ENCODE data around the gene NET1. TPM values are rescaled to one million over a fixed set of nuclear protein-coding genes. Genes with fewer than 3 reads are reported as not detected.
"Not testable (repeated sequence)": the region's sequence is repeated elsewhere in the genome, so short reads cannot be mapped to it uniquely, and the experiment has no call there.

NET1 gene, protein sequence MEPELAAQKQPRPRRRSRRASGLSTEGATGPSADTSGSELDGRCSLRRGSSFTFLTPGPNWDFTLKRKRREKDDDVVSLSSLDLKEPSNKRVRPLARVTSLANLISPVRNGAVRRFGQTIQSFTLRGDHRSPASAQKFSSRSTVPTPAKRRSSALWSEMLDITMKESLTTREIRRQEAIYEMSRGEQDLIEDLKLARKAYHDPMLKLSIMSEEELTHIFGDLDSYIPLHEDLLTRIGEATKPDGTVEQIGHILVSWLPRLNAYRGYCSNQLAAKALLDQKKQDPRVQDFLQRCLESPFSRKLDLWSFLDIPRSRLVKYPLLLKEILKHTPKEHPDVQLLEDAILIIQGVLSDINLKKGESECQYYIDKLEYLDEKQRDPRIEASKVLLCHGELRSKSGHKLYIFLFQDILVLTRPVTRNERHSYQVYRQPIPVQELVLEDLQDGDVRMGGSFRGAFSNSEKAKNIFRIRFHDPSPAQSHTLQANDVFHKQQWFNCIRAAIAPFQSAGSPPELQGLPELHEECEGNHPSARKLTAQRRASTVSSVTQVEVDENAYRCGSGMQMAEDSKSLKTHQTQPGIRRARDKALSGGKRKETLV
- total RNA-seq, result 15.6 TPM
- long read RNA-seq, transcript NET1-201 (12 exons, 3,402 nt), result major isoform, 5 of 15 reads
- long read RNA-seq, transcript NET1-202 (10 exons, 3,253 nt), result major isoform, 5 of 15 reads
- long read RNA-seq, partial matches to known transcripts, result 5 of 15 reads
- long read RNA-seq, other reads (novel, unspliced or antisense), result 0 of 15 reads

DNA sequence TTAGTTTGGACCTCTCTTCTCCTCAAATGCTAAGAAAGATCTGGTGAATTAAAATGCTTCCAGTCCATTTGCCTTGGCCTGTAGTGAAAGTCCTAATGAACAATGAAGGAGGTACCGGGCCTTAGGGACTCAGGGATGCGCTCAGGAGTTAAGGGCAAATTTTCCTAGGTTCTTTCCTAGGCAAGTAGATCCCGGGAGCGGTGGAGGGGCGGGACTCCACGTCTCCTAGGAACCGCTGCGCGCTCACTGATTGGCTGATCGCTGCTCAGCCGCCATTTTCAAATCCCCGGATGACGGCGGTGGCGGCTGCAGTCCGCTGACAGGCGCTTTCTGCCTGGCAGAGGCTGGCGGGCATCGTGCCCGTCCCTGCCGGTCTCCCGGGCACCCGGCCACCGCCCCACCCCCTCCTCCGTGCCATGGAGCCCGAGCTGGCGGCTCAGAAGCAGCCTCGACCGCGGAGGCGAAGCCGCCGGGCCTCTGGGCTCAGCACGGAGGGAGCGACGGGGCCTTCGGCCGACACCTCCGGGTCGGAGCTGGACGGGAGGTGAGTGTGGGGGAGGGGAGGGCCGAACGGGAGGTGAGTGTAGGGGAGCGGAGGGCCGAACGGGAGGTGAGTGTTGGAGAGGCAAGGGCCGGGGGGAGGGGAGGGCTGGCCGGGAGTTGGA, at the start of gene NET1:
NET1 (plus strand) TSS at position 281 of the 665 bp plus-strand sequence; CDS start at position 417, 136 bp downstream.
- DNase-seq (peak; percentile 92), ATAC-seq (ENCODE audit: poor library complexity) (peak; percentile 98)
- intact Hi-C loops (cut with DNase I), result no loop called here

GRCh38 chr10:5362873-5363272, 49.5 kb upstream of the NET1 start:
- ATAC-seq (ENCODE audit: poor library complexity) (no peak), DNase-seq (no peak)
- intact Hi-C loops (cut with DNase I), result no loop called here

DNA sequence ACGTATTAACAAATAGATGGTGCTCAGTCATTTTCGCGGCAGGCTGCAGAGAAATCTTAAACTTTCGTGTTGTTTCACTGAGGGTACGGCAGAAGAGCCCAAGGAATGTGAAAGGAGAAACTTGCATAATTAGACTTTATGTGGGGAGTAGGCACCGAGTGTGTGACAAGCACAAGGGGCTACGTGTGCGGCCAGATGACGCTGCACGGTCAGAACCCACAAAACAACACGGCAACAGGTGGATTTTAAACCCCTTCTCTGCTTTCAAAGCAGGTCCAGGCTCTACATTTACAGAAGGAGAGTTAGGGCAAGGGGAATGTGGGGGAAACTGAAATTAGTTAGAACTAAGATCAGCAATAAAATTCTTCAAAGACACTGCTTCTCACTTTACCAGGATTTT, 48.0 kb upstream of the NET1 start:
- ATAC-seq (ENCODE audit: poor library complexity) (no peak), DNase-seq (no peak)
- intact Hi-C loops (cut with DNase I), result no loop called here

GRCh38 chr10:5364890-5365338, 47.4 kb upstream of the NET1 start, which contains the start of gene UCN3:
UCN3 (plus strand) TSS chr10:5364966; CDS start chr10:5373721, 8,755 bp downstream.
- DNase-seq, result no peak
- intact Hi-C loops (cut with DNase I), result no loop called here

GRCh38 chr10:5365928-5366327, 46.4 kb upstream of the NET1 start:
- ATAC-seq (ENCODE audit: poor library complexity) (no peak), DNase-seq (no peak)
- intact Hi-C loops (cut with DNase I), result no loop called here

More at GRCh38 chr10:5364890-5365338, 47.4 kb upstream of the NET1 start, which contains the start of gene UCN3:
- ATAC-seq (ENCODE audit: poor library complexity), result no peak

DNA sequence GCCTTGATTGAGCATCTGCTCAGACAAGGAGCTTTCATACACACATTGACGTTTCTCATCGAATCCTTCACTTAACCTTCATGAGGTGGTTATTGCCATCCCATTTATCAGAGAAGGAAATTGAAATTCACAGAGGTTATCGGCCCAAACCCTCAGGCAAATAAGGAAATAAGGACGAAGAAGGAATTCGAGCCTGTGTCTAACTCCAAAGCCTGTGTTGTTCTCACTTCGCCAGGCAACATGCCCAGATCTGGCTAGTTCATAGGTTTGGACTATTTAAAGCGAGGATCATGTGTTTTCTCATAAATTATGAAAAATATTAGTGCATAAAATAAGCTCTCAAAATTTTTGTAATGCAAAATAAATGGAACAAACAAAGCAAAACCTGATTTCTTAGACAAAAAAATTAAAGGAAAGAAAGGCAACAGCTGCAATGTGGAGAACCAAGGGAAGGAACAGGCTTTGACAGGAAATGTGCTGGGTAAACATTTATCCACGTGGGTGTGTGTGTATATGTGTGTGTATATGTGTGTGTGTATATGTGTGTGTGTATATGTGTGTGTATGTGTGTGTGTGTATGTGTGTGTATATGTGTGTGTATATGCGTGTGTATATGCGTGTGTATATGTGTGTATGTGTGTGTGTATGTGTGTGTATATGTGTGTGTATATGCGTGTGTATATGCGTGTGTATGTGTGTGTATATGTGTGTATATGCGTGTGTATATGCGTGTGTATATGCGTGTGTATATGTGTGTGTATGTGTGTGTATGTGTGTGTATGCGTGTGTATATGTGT, 42.8 kb upstream of the NET1 start:
- DNase-seq (no peak), ATAC-seq (ENCODE audit: poor library complexity) (no peak)

DNA sequence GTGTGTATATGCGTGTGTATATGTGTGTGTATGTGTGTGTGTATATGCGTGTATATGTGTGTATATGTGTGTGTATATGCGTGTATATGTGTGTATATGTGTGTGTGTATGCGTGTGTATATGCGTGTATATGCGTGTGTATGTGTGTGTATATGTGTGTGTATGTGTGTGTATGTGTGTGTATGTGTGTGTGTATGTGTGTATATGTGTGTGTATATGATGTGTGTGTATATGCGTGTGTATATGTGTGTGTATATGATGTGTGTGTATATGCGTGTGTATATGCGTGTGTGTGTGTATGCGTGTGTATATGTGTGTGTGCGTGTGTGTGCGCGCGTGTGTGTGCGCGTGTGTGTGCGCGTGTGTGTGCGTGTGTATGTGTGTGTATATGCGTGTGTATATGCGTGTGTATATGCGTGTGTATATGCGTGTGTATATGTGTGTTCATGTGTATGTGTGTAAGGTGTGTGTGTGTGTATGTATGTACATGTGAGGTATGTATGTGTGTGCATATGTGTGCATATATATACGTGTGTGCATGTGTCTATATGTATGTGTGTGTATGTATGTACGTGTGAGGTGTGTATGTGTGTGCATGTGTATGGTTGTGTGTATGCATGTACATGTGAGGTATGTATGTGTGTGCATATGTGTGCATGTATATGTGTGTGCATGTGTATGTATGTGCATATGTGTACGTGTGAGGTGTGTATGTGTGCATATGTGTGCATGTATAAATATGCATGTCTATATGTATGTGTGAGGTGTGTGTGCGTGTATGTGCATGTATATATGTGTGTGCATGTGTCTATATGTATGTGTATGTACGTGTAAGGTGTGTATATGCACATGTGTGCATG, 41.6 kb upstream of the NET1 start:
- intact Hi-C loops (cut with DNase I), result no loop called here
- ATAC-seq (ENCODE audit: poor library complexity) (no peak), DNase-seq (no peak)

More for the DNA sequence above, 42.8 kb upstream of the NET1 start:
- intact Hi-C loops (cut with DNase I), result no loop called here

GRCh38 chr10:5373307-5373706, 39.0 kb upstream of the NET1 start:
- no peak for ATAC-seq (ENCODE audit: poor library complexity)
- intact Hi-C loops (cut with DNase I), result no loop called here
- DNase-seq, result no peak

GRCh38 chr10:5373891-5374611, 38.3 kb upstream of the NET1 start:
- intact Hi-C loops (cut with DNase I), result no loop called here
- ATAC-seq (ENCODE audit: poor library complexity) (no peak), DNase-seq (no peak)

- ATAC-seq (ENCODE audit: poor library complexity) (no peak), DNase-seq (no peak)
- intact Hi-C loops (cut with DNase I), result no loop called here
These were observed 35.9 kb upstream of the NET1 start for GRCh38 chr10:5376450-5376849.

- ATAC-seq (ENCODE audit: poor library complexity); DNase-seq; intact Hi-C loops (cut with DNase I): not testable (repeated sequence)
These were observed 33.2 kb upstream of the NET1 start for GRCh38 chr10:5379202-5379601.

DNA sequence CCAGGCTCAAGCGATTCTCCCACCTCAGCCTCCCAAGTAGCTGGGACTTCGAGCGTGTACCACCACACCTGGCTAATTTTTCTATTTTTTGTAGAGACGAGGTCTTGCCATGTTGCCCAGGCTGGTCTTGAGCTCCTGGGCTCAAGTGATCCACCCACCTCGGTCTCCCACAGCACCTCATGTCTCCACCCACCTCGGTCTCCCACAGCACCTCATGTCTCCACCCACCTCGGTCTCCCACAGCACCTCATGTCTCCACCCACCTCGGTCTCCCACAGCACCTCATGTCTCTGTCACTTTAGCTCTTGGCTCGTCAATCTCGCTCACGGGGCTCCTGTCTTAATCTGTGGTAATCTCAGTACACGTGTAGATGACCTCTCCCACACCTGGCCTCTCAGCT, 32.0 kb upstream of the NET1 start:
- DNase-seq; ATAC-seq (ENCODE audit: poor library complexity); intact Hi-C loops (cut with DNase I): not testable (repeated sequence)

- intact Hi-C loops (cut with DNase I), result no loop called here
- no peak for ATAC-seq (ENCODE audit: poor library complexity)
- DNase-seq, result no peak
These were observed 31.2 kb upstream of the NET1 start for GRCh38 chr10:5381187-5381586.

DNA sequence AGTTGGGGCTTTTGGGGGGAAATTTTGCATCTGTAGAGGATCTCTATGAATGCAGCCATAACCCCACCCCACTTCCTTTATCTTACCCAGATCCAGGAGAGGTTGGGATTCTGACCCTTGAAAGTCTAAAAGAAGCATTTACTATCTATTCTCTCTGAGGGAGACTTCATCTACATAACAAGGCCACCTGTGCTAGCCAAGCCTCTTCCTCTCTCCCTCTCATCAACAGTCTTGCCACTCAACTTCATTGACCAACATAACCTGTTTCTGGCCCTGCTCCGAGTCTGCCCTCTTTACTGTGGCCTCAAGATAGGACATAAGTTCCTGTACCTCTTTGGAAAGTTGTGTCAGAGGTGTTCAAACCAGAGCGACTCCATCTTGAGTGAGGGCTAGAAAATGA, 27.1 kb upstream of the NET1 start:
- no peak for ATAC-seq (ENCODE audit: poor library complexity)
- intact Hi-C loops (cut with DNase I), result no loop called here
- DNase-seq, result no peak

DNA sequence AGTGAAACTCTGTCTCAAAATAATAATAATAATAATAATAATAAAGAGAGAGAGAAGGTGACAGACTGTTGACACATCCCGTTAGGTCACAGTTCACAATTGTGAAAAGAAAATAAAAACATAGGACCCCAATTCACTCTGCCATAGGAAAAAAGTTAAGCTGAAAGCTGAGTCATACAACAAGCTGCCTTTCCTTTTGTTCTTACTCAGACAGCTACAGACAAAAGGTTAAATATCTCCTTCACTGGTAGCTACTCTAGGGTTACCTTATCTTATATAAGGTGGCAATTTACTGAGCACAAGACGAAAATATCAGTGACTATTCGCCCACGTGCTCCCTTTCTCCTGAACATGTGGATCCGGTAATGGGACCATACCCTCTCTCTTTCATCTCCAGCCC, 25.2 kb upstream of the NET1 start:
- ATAC-seq (ENCODE audit: poor library complexity) (no peak), DNase-seq (no peak)
- intact Hi-C loops (cut with DNase I), result no loop called here

DNA sequence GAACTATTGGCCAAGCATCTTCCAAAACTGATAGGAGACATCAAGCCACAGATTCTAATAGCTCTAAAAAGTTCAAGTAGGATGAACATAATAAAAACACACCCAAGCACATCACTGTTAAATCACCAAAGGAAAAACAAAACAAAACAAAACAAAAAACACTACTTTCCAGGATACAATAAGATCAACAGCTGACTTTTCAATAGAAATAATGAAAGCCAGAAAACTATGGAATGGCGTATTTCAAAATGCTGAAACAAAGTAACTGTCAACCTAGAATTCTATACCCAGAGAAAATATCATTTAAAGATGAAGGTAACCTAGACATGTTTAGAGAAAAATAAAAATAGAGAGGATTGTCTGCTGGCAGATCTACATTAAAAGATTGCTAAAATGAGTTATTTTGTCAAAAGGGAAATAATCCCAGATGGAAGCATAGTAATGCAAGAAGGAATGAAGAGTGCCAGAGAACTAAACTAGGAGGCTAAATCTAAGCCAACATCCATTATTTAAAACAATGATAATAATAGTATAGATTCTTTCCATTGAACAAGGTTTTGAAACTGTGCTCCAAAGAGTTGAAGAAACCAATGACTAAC, 21.7 kb upstream of the NET1 start:
- no peak for ATAC-seq (ENCODE audit: poor library complexity)
- intact Hi-C loops (cut with DNase I), result no loop called here
- DNase-seq, result no peak

DNA sequence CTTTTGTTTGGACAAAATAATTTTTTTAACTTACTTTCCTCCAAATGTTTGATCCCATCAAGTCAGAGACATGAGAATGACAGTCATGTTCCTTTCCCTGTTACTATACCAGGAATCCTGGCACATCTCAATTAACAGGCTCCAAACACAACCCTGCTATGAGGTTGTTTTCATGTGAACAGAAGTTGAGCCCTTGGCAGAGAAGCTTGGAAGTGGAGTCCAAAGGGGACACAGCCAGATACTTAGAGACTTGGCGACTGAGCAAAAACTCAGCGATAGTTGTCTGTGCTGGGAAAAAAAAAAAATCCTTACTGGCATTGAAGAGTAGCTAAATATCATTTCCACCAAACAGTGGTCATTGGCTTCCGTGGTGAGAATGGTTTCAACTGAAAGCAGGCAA, 20.6 kb upstream of the NET1 start:
- ATAC-seq (ENCODE audit: poor library complexity), result no peak
- intact Hi-C loops (cut with DNase I), result no loop called here

More for the DNA sequence above, 20.6 kb upstream of the NET1 start:
- no peak for DNase-seq

Data from Right ventricle myocardium superior (tissue), 1 donor.